ENCODE data around the gene PAX5. TPM values are rescaled to one million over a fixed set of nuclear protein-coding genes. Genes with fewer than 3 reads are reported as not detected.
"Not testable (repeated sequence)": the region's sequence is repeated elsewhere in the genome, so short reads cannot be mapped to it uniquely, and the experiment has no call there.

PAX5 gene
- total RNA-seq: under 1 TPM in 2 of 3 donors, not detected in 1; 0.29 to 0.32 TPM
- long read RNA-seq, donor 1: 0 reads
- long read RNA-seq, donor 2: 0 reads

- intact Hi-C loops (cut with DNase I, micrococcal nuclease): no loop called here
- no peaks in the 10 kb centered on the region for H3K36me3 ChIP-seq (ENCODE audit: low read depth)
Measured at GRCh38 chr9:37033682-37034304, at the start of gene PAX5. PAX5 (minus strand) TSS chr9:37034268; CDS start chr9:37034031, 237 bp downstream.

GRCh38 chr9:37083654-37084053 lies 49.6 kb upstream of the PAX5 start:
- ATAC-seq (no peak), DNase-seq (no peak)
- Histone ChIP-seq H3K4me3 (no peak overlapping the region), H3K4me1 (ENCODE audit: low read depth) (peaks cover 9% of the 10 kb centered on the region), H3K9me3 (peaks cover 3% of the 10 kb centered on the region), H3K36me3 (ENCODE audit: low read depth) (no peaks in the 10 kb centered on the region)
- intact Hi-C loops (cut with DNase I, micrococcal nuclease): no loop called here
- no peak for TF ChIP-seq CTCF (IDR thresholded peaks at IDR 0.05)

More at GRCh38 chr9:37033682-37034304, at the start of gene PAX5:
- no peak for ATAC-seq
- DNase-seq: no peak
- peaks cover 33% of the 10 kb centered on the region for H3K4me1 ChIP-seq (ENCODE audit: low read depth)
- TF ChIP-seq CTCF (IDR thresholded peaks at IDR 0.05): no peak
- no peaks in the 10 kb centered on the region for H3K9me3 ChIP-seq
- no peak within 1 kb of the TSS for H3K4me3 ChIP-seq

- Histone ChIP-seq H3K9me3 (peaks cover 3% of the 10 kb centered on the region), H3K36me3 (ENCODE audit: low read depth) (no peaks in the 10 kb centered on the region), H3K4me3 (no peak overlapping the region), H3K4me1 (ENCODE audit: low read depth) (peaks cover 9% of the 10 kb centered on the region)
- intact Hi-C loops (cut with DNase I, micrococcal nuclease): no loop called here
- DNase-seq (no peak), ATAC-seq (no peak)
- TF ChIP-seq CTCF (IDR thresholded peaks at IDR 0.05): no peak
Measured at GRCh38 chr9:37082214-37082765, 48.2 kb upstream of the PAX5 start.

GRCh38 chr9:37081507-37081906 lies 47.4 kb upstream of the PAX5 start:
- ATAC-seq; H3K36me3 ChIP-seq (ENCODE audit: low read depth); H3K4me3 ChIP-seq; H3K4me1 ChIP-seq (ENCODE audit: low read depth); H3K9me3 ChIP-seq; intact Hi-C loops (cut with DNase I, micrococcal nuclease): not testable (repeated sequence)
- peak in 1 of 3 donors; percentile 21 for DNase-seq

- intact Hi-C loops (cut with DNase I, micrococcal nuclease); H3K9me3 ChIP-seq; H3K36me3 ChIP-seq (ENCODE audit: low read depth); H3K4me1 ChIP-seq (ENCODE audit: low read depth): not testable (repeated sequence)
- ATAC-seq: peak; percentile 54
- H3K4me3 ChIP-seq: peak overlapping the region; percentile 45
- peak in 2 of 3 donors; percentile 49 to 67 for DNase-seq
Measured at GRCh38 chr9:37080165-37080628, 46.1 kb upstream of the PAX5 start.

GRCh38 chr9:37079370-37080164 lies 45.5 kb upstream of the PAX5 start:
- Histone ChIP-seq H3K36me3 (ENCODE audit: low read depth) (no peaks in the 10 kb centered on the region), H3K4me1 (ENCODE audit: low read depth) (peaks cover 9% of the 10 kb centered on the region), H3K9me3 (peaks cover 3% of the 10 kb centered on the region), H3K4me3 (peak overlapping the region; percentile 45)
- peak; percentile 98 for ATAC-seq
- DNase-seq: peak; percentile 92 to 96 (median 95)
- intact Hi-C loops (cut with DNase I, micrococcal nuclease): no loop called here
- TF ChIP-seq CTCF (IDR thresholded peaks at IDR 0.05): no peak

- DNase-seq; H3K4me3 ChIP-seq; H3K36me3 ChIP-seq (ENCODE audit: low read depth); ATAC-seq; H3K9me3 ChIP-seq; intact Hi-C loops (cut with DNase I, micrococcal nuclease); H3K4me1 ChIP-seq (ENCODE audit: low read depth): not testable (repeated sequence)
Measured at GRCh38 chr9:37074790-37075189, 40.7 kb upstream of the PAX5 start.

Data from mucosa of descending colon (tissue), 3 donors.